ENCODE measurements around the gene EAPP.

DNA sequence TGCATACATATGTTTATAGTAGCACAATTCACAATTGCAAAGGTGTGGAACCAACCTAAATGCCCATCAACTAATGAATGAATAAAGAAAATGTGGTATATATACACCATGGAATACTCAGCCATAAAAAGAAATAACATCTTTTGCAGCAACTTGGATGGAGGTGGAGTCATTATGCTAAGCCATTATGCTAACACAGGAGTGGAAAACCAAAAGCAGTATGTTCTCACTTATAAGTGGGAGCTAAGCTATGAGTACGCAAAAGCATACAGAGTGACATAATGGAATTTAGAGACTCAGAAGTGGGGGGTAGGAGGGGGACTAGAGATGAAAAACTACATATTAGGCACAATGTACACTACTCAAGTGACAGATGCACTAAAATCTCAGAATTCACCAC lies 61.2 kb downstream of the EAPP start:
- TF ChIP-seq YY1 (tag by site-specific recombination; IDR thresholded peaks at IDR 0.05) (no peak), ZNF776 (tag by site-specific recombination; IDR thresholded peaks at IDR 0.05; ENCODE audit: borderline replicate concordance) (no peak), ZNF292 (tag by site-specific recombination; IDR thresholded peaks at IDR 0.05; ENCODE audit: borderline replicate concordance, low read depth) (no peak), ZNF274 (IDR thresholded peaks at IDR 0.05; ENCODE audit: low read length) (no peak), ZNF274 (tag by site-specific recombination; IDR thresholded peaks at IDR 0.05; ENCODE audit: borderline replicate concordance) (no peak), ZNF132 (tag by site-specific recombination; IDR thresholded peaks at IDR 0.05; ENCODE audit: borderline replicate concordance) (no peak), ZBTB21 (tag by site-specific recombination; IDR thresholded peaks at IDR 0.05) (no peak), ZNF248 (tag by site-specific recombination; IDR thresholded peaks at IDR 0.05) (no peak)
- TF ChIP-seq, protein P1, sequence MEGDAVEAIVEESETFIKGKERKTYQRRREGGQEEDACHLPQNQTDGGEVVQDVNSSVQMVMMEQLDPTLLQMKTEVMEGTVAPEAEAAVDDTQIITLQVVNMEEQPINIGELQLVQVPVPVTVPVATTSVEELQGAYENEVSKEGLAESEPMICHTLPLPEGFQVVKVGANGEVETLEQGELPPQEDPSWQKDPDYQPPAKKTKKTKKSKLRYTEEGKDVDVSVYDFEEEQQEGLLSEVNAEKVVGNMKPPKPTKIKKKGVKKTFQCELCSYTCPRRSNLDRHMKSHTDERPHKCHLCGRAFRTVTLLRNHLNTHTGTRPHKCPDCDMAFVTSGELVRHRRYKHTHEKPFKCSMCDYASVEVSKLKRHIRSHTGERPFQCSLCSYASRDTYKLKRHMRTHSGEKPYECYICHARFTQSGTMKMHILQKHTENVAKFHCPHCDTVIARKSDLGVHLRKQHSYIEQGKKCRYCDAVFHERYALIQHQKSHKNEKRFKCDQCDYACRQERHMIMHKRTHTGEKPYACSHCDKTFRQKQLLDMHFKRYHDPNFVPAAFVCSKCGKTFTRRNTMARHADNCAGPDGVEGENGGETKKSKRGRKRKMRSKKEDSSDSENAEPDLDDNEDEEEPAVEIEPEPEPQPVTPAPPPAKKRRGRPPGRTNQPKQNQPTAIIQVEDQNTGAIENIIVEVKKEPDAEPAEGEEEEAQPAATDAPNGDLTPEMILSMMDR (tag by site-specific recombination; IDR thresholded peaks at IDR 0.05): no peak
- TF ChIP-seq, protein P2, sequence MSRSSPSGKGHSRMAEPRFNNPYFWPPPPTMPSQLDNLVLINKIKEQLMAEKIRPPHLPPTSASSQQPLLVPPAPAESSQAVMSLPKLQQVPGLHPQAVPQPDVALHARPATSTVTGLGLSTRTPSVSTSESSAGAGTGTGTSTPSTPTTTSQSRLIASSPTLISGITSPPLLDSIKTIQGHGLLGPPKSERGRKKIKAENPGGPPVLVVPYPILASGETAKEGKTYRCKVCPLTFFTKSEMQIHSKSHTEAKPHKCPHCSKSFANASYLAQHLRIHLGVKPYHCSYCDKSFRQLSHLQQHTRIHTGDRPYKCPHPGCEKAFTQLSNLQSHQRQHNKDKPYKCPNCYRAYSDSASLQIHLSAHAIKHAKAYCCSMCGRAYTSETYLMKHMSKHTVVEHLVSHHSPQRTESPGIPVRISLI (tag by site-specific recombination; IDR thresholded peaks at IDR 0.05): no peak

All from HEK293 (cell line).